ENCODE data around the gene EXOC6B. TPM values are rescaled to one million over a fixed set of nuclear protein-coding genes. Genes with fewer than 3 reads are reported as not detected.

EXOC6B gene
- total RNA-seq, 1 donor from 2014 or later: 173 TPM

DNA sequence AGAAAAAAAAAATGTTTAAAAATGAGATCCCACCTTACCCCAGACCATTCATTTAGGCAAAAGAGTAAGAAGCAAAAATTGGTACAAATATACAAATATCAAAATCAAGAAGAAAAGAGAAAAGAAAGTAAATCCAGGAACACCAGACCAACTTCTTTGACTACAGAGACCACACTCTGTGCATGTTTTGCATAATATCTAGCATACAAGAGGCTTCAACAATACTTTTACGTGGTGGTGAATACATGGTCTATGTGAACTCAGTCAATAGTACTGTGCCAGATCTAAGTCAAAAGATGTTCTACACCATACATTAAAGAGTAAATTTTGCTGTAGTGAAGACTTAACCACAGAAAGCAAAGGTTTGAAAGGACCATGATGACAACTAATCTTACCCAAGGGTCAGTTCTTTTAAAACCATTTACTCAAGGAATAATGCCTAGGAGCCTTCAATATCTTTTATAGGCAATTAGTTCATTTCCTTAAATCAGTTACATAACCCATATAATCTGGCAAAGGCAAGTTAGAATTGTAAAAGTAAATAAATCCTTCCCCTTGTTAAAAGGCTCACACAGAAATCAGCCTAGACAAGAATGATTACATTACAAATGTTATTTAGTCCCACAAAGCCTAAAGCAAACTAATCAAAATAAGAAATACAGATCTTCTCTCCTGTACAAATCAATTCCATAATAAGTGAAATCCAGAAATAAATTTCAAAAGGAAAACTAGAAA, 115.2 kb downstream of the EXOC6B start:
- DNase-seq (ENCODE audit: low spot score): no peak
- intact Hi-C loops (cut with DNase I): no loop called here

GRCh38 chr2:72708236-72708635, 117.6 kb downstream of the EXOC6B start:
- intact Hi-C loops (cut with DNase I): no loop called here
- DNase-seq (ENCODE audit: low spot score): no peak

GRCh38 chr2:72698300-72698699, 127.5 kb downstream of the EXOC6B start:
- no peak for DNase-seq (ENCODE audit: low spot score)
- intact Hi-C loops (cut with DNase I): no loop called here

DNA sequence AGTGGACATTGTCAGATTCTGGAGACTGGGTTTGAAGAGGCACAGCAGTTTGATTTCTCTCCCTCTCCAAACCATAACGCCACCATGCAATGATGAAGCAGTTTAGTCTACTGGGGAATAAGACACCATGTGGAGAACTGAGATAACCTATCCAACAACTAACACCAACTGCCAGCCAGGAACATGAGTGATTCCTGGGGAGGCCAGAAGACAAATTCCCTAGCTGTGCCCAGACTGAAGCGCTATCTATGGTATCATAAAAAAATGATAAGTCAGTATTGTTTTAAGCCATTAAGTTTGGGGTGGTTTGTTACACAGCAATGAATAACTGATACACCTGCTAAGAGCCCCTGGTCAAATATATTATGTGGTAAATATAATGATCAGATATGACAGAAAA, 129.3 kb downstream of the EXOC6B start:
- no peak for DNase-seq (ENCODE audit: low spot score)
- intact Hi-C loops (cut with DNase I): no loop called here

GRCh38 chr2:72695676-72696075, 130.2 kb downstream of the EXOC6B start:
- DNase-seq (ENCODE audit: low spot score): no peak
- intact Hi-C loops (cut with DNase I): no loop called here

- DNase-seq (ENCODE audit: low spot score): peak; percentile 80
- intact Hi-C loops (cut with DNase I): no loop called here
These were observed 130.9 kb downstream of the EXOC6B start for GRCh38 chr2:72694715-72695496.

DNA sequence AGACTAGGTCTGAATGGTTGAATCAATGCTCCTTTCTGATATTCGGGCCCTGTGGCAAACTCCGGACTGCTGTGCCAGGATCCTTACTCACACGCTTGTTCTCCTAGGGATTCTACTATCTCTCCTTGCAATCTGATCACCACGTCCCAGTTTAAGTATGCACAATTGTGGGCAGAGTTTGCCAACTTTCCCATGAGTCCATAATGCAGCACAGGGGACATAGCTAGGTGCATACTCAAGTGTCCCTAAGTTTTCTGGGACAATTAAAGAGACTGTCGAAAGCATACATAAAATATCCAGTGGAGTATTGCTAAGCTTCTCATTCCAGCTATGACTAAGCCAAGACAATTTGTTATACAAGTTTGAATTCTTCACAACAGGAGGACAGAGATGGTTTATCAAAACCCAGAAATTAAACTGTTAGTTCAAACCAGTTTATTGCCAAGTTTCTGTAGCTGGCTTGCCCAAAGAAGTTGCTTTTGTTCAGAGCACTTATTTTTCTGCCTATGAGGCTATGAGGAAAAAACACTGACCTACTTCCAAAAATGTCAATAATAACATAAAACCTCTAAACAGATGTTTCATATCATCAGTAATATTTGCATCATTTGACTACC, 136.1 kb downstream of the EXOC6B start:
- intact Hi-C loops (cut with DNase I): no loop called here
- DNase-seq (ENCODE audit: low spot score): no peak

DNA sequence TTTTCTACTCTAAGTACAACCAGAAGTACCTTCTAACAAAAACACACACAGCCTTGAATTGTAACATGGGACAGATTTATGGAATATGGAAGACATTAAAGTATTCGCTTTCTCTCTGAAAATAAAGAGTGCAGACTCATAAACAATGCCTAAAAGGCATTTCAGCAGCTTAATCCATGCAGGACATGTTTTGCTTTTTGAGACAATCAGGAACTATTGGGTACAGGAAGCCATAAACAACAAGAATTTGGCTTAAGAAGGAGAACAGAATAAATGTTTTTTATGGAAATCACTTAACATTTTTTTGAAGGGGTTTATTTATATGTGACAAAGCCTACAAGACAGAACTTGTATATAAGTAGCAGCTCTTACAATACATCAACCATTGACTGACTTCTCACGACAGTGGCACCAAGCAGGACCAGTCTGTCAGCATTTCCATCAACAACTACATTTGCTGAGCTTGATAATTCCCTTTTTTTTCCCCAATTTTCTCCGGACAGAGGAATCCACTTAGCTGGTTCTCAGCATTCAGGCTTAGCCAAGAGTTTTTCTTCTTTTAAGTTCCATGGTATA, 140.1 kb downstream of the EXOC6B start:
- intact Hi-C loops (cut with DNase I): no loop called here
- no peak for DNase-seq (ENCODE audit: low spot score)

DNA sequence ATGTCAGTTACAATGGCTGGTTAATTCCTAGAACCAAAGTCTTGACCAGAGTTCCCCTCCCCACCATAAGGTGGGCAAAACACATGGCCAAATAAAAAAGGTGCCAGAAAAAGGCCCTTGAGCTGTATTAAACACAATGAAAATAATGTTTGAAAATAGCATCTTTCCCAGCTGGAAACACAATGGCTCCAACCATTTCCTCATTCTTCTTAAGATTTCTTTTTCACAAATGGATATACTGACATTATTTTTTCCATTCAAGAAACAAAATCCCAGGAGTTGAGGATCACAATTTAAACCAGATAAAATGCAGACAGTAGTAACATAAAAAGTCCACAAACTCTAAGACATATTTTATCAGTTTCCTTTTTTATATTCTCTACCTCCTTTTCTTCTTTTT, 143.8 kb downstream of the EXOC6B start:
- no peak for DNase-seq (ENCODE audit: low spot score)
- intact Hi-C loops (cut with DNase I): no loop called here

DNA sequence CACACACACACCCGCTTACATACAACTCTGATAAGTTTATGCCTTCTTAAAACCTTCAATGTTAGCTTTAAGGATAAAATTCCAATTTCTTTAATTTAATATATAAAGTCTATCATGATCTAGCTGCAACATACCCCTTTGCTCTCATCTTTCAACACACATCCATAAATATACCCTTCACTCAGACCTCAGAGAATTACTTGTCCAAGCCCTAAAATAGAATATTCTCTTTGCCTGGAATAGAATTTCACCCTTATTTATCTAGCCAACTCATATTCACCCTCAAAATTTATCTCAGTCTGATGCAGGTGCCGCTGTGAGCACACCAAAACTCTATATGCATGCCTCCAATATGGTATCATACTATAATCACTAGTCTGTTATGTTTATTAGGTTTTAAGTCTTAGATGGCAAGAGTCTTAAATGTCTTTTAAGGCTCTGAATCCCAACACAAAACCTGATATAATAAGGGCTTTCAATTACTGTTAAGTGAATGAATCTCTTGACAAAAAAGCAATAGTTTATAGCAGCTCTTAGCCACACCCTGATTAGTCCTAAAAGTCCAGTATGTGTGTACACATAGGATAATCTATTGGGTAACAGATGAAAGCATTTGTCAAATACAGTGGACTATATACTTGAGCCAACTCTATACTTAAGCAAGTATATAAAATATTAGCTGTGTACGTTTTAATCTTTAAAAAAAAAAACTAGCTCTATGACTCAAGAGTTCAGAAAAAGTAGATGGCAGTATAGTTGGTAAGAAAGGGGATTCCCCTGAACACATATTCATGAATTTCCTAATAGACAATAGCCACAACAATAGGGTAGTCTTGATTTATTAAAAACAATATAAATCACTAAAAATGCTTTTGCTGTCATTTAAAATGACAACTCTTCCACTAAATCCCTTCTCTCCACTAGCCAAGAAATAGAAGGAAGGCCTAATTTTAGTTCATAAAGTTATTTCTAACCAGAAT, 144.5 kb downstream of the EXOC6B start:
- intact Hi-C loops (cut with DNase I): no loop called here
- no peak for DNase-seq (ENCODE audit: low spot score)

DNA sequence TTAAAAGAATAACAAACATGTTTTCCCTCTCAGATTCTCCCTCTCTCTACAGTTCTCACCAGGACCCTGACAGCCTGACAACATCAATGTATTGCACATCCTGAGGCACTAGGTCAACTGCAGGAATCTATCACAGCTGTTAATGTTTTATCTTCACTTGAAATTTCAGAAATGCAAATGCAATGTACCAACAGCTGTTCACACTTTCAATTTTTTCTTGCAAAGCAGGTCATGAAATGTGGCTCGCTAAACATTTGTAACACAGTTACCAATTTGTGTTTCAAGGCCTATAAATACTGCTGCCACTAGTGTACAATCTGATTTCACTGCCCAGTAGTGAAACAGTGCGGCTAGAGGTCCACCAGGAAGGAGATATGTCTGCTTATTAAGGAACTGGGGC, 147.8 kb downstream of the EXOC6B start:
- no peak for DNase-seq (ENCODE audit: low spot score)
- intact Hi-C loops (cut with DNase I): no loop called here

DNA sequence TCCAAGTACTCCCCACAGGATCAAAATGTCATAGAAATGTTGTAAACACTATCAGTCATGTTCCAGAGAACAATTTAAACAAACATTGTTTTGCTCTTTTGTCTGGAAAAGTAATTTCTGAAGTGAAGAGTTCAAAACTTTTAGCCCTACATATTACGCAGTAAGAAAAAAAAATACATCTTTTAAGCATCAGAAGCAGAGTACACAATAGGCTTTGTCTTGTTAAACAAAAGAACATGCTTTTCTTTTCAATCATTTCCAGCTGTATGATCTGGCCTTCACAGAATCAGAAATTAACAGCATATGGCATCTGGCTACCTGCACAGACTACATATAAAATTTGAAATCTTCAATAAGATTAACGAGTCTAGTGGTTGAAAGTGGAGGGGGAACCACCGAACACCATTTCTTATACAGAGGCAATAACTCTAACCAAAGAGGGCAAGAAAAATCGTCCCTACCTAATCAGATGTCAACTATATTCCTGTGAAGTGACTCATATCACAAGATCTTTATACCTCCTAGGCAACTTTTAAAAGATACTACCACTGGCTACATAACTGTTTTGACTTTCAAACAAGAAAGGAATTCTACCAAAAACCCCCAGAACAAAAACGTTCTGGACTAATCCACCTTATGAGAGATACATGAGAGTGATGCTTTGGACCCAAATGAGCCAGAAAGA, 149.3 kb downstream of the EXOC6B start:
- DNase-seq (ENCODE audit: low spot score): no peak
- intact Hi-C loops (cut with DNase I): no loop called here

- no peak for DNase-seq (ENCODE audit: low spot score)
- intact Hi-C loops (cut with DNase I): no loop called here
These were observed 150.6 kb downstream of the EXOC6B start for GRCh38 chr2:72674982-72675915.

GRCh38 chr2:72673279-72673678, 152.6 kb downstream of the EXOC6B start:
- intact Hi-C loops (cut with DNase I): no loop called here
- DNase-seq (ENCODE audit: low spot score): no peak

DNA sequence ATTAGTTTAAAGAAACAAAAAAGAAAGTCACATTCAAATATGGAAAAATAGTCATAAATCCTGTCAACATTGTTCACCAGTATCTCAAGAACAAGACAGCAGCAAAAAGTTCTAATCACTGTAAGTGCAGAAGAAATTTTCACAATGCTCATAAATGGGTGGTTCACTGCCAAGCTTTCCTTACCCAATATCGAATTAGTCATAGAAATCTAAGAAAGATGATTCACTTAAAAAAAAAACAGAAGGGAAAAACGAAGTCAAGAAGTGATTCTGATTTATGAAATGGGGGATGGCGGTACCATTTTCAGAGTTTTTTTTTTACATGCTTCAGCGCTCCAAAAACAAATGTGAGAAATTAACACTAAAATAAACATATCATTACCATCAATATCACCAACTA, 156.7 kb downstream of the EXOC6B start:
- no peak for DNase-seq (ENCODE audit: low spot score)
- intact Hi-C loops (cut with DNase I): no loop called here

GRCh38 chr2:72668647-72669046, 157.2 kb downstream of the EXOC6B start:
- intact Hi-C loops (cut with DNase I): no loop called here

DNA sequence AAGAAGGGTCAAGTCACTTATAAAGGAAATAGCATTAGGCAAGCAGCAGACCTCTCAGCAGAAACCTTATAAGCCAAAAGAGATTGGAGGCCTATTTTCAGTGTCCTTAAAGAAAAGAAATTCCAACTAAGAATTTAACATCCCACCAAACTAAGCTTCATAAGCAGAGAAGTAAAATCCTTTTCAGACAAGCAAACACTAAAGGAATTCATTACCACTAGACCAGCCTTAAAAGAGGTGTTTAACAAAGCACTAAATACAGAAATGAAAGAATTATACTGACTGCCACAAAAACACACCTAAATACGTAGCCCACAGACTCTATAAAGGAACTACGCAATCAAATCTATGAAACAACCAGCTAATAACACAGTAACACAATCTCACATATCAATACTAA, 160.4 kb downstream of the EXOC6B start:
- no peak for DNase-seq (ENCODE audit: low spot score)
- intact Hi-C loops (cut with DNase I): no loop called here

More at GRCh38 chr2:72668647-72669046, 157.2 kb downstream of the EXOC6B start:
- DNase-seq (ENCODE audit: low spot score): no peak

DNA sequence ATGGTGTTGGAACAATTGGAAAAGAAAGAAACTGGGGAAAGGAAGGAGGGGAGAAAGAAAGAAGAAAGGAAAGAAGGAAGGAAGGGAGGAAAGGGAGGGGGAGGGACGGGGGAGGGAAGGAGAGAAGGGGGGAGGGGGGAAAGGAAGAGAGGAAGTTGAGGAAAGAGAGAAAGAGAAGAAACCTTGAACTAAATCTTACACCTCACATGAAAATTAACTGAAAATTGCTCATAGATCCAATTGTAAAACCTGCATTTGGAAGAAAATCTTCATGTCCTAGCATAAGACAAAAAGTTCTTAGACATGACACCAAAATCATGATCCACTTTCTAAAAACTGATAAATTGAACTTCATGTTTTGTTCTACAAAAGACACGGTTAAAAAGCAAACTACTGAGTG, 163.8 kb downstream of the EXOC6B start:
- intact Hi-C loops (cut with DNase I): no loop called here

More for the DNA sequence above, 163.8 kb downstream of the EXOC6B start:
- DNase-seq (ENCODE audit: low spot score): no peak
